Midbrain (tissue), 1 donor: Measurements from ENCODE around the gene POLR2M.

ENCODE experiments used
- DNase-seq: peaks from one replicate; lab custom pipeline; 2025; lab: John Stamatoyannopoulos, UW

Gene POLR2M

DNA sequence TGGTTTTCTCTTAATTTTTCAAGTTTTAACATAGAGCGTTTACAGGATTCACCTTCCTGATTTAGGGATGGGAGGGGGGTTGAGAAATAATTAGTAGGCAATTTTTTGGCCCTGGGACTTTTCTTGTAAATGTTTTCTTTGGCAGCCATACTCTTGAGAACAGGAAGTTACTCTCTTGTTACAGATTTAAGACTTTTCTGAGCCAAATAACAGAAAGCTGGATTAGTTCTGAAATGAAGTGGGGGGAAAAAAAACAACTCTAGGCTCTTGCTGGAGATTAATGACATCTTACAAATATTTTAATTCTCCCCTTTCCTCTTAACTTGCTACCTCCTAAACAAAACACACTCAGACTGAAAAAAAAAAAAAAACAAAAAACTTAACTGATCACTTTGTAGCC is 13.8 kb upstream of the POLR2M start:
- no peak for DNase-seq

DNA sequence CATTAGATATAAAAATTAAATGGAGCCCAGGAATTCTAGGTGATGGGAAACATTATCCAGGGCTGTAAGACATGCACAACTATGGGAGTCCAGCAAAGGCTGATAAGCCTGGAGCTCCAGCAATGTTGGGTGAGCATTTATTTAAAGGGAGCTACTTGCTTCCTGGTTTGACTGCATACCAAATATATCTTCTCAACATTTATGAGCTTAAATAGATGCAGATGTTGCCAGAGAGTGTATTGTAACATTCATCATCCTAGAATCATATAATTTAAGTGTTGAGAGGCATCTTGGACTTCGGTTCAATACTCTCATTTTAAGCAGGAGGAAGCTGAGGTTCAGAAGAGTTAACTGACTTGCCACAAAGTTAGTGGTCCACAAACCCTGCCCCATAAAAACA is 12.2 kb upstream of the POLR2M start:
- no peak for DNase-seq

DNA sequence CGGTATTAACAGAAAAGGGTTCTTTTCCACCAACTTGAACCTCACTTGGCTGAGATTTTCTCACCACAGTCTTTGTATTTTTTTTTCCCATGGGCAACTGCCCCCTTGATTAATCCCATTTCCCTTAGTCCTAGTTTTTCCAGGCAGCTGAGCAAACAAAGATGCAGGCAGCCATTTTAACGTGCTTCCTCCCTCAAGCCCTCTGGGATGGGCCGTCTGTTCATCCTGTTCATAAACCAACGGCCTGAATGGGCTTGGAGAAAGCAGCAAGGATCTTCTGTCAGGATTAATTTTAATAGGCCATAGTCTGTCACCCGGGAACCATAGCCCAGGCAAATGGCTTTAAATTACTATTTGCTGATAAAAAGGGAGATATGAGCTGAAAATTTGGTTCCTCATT is 10.4 kb upstream of the POLR2M start:
- DNase-seq = no peak

DNA sequence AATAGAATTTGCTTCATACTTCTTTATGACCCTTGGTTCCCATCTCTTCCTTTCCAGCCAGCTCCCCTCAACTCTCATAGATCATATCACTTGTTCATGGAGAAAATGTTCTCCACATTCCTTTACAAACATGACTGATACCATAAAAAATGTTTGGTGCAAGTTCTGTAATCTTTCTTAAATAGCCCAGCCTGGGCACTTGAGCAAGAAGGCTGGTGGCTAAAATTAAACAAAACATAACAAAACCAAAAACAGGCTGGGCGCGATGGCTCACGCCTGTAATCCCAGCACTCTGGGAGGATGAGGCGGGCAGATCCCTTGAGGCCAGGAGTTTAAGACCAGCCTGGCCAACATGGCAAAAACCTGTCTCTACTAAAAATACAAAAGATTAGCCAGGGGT is 8.9 kb upstream of the POLR2M start:
- no peak for DNase-seq

DNA sequence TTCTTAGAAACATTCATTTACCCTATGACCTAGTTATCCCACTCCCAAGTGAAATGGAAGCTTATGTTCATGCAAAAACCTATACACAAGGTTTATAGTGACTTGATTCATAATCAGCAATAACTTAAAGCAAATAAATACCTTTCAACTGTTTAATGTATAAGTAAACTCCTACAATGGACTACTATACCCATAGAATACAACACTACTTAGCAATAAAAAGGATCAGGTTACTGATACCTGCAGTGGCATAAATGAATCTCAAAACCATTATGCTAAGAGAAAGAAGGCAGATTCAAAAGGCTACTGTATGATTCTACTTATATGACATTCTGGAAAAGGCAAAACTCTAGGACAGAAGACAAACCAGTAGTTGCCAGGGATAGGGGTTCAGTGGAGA is 8.3 kb upstream of the POLR2M start:
- no peak for DNase-seq

DNA sequence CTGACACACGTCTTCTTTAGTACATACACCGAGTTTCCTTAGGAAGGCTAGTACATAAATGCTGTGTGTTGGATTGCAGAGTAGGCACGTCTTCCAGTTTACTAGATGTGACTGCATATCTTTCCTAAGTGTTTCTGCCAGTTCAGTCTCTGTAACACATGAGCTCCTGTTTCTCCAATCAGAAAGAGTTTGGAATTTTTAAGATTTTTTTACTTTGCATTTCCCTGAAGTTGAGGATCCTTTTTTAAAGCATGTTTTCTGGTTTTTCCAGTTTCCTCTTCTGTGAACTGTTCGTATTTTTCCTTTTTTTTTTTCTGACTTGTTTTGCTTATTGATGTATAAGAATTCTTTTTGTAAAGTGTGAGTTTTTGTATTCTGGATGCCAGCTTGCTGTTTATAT is 7.5 kb upstream of the POLR2M start:
- no peak for DNase-seq

DNA sequence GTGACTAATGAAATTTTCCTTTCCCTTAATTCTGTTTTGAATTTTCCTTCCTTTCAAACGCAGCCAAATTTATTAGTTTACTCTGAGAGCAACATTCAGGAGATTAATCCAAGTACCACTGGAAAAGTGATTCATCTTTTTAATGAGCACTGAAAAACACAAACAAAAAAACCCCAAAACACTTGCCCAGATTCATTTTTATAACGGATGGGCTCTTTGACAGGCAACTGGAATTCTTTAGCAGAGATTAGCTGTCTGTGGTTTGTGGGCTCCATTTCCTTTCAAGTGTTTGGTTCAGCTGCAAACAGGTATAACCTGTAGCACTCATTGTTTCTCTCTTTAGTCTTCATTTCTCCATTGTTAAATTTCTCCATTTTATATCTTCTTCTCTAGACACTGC is 3.1 kb upstream of the POLR2M start:
- DNase-seq = no peak

DNA sequence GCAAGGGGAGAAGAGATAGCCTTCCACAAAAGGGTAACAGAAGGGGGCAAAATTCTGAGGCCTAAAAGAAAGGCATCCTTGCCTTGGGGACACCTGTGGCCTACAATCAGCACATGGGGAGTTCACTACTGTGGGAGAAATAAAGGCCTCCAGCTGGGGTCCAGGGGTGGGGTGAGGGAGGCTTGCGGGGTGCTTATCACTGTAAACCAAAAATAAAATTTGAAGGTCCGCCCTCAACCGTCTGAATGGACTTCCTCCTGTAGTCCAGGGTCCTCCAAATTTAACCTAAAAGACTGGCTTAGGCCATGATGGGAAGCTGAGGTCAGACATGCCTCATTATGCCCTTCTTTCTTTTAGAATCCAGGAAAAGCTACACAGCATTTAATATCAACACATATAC is 2.1 kb upstream of the POLR2M start:
- no peak for DNase-seq

DNA sequence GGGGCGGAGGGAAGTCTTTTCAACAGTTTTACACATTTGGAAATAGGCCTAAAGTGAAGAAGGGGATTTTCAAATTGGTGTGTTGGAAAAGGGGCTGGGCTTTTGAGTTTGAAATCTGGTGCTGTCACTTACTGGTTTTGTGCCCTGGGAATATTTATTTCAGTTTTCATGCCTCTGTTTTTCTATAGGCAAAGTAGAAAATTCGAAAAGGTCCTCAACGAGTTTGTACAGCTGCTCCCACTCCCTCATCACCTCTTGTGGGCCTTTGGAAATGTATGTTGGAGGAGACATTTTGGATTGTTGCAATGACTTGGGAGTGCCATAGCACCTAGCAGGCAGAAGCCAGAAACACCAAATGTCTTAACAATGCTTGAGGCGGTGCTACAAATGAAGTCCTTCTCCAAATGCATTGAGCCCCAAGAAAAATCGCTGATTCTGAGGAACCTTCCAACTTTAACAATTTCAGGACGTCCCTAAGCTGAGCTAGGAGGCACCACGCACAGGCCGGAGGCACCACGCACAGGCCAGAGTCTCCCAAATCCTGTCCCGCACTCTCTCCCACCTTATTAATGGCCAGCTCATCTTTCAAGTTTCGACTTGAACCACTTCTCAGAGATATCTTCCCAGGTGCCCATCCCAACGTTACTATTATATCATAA is 639 bp upstream of the POLR2M start:
- DNase-seq = peak; percentile 48

DNA sequence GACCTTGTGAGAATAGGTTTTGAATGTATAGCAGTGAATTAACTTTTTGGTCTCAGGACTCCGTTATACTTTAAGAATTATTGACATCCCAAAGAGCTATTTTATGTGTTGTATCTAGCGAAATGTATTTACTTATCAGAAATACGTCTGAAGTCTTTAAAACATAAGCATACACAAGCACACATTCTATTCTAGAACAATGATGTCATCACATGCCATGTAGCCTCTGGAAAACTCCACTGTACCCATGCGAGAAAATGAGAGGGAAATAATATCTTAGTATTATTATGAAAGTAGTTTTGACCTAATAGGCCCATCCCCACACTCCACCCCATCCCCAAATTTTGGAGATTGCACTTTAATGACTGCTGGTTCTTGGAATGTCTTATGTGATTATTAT is 1.5 kb downstream of the POLR2M start:
- no peak for DNase-seq

DNA sequence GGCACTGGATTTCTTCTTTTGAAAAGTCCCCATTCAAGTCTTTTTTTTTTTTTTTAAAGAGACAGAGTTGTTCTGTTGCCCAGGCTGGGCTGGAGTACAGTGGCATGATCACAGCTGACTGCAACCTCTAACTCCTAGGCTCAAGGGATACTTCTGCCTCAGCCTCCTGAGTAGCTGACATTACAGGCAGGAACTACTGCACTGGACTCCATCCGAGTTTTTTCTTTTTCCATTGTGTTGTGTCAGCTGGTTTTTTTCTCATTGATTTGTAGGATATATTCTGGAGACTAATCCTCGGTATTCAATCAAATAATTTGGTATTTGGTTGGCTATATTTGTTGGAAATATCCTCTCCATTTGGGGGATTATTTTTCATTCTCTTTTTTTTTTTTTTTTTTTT is 11.8 kb downstream of the POLR2M start:
- no peak for DNase-seq

DNA sequence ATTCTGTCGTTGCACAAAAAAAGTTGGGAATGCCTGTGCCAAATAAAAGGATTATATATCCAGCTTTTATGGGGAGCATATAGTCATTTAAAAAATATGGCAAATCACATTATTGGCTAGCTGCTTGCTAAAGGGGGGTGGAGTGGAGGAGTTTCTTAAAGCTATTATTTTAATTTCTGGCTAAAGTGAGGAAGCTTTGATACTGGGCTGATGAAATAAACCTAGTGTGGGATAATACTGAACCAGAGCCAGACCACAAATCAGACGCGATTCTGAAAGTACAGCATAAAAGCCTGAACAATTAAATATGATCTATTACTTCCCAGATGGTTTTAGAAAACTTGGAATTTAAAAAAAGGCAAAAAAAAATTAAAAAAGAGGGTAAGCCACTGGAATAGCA is 14.4 kb downstream of the POLR2M start:
- DNase-seq = no peak

DNA sequence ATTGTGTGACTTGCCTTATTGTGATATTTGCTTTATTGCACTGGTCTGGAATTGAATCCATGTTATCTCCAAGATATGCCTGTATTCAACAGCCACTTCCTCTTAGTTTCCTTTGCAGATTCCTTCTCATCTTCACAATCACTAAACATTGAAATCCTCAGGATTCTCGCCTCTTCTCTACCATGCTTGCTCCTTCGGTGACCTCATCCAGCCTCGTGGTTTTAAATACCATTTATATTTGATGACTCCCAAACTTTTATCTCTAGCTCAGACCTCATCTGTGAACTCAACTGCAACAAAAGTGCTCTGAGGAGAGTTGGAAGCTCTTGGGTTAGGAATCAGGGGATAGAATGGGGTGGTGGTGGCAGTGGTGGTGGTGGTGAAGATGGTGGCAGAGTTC is 19.9 kb downstream of the POLR2M start:
- no peak for DNase-seq

DNA sequence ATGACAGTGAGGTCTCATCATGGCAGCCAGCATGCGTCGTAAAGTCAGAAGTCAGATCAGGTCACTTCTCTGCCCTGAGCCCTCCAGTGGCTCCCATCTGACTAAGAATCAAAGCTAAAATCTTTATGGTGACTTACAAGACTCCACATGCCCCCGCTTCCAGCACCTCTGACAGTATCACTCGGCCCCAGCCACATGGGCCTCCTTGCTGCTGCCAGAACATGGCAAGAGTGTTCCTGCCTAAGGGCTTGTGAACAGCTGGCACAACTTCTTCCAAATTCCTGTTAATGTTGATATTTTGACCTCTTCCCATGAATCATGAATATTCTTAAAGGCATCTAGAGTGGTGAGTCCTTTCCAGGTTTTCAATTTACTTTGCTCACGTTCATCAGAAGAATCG is 20.5 kb downstream of the POLR2M start:
- no peak for DNase-seq

DNA sequence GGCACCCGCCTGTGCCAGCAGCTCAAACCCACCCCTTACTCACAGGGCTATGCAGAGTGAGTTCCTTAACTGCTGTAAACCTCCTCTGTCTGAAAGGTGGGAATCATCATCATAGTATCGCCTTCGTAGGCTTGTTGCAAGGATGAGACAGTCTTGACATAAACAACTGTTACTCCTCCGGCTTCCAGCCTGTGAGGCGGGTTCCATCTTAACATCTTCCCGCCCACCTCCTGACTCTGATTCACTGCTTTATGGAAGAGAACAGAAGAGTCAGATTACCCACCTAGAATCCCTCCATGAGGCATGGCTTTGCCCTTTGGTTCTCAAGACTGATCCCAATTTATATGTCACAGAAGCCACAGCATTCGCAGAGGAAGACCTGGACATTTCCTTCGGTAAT is 21.9 kb downstream of the POLR2M start:
- no peak for DNase-seq

DNA sequence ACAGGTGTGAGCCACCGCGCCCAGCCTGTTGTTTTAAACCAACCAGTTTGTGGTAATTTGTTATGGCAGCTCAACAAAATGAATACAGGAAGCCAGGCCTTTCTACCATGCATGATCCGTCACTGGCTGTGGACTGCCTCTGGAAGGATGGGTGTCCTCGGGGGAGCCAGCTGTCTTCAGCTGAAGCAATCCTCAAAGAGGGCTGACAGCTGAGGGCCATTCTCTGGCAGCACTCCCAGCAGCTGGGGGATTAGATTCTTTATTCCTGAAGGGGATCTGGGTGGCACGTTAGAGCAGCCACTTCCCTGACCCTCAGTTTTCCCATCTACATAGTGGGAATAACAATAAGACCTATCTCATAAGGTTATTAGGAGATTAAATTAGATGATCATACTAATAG is 24.4 kb downstream of the POLR2M start:
- DNase-seq = no peak

DNA sequence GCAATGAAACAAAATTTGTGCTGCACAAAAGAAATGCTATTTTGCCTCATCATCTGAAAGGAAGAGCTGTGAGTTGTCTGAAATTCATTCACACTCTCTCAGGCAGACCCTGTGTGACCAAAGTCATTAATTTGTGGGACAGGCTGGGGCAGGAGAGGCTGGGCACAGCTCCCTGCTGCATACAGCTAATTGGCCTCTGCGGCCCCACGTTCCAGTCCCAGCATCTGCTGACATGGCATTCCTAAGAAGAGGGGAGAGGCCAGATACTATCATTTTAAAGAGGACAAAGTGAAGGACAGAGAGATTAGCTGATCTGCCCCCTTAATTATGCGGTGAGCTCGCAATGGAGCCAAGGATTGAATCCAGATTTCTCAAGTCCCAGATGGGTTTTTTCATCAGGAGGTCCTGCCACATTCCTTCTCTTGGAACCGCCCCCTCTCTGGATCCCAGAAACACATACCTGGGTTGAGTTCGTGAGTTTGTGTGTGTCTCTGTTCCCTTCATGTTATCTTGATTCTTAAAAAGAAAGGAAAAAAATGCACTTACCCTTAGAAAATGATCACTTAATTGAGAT is 25.1 kb downstream of the POLR2M start:
- no peak for DNase-seq

DNA sequence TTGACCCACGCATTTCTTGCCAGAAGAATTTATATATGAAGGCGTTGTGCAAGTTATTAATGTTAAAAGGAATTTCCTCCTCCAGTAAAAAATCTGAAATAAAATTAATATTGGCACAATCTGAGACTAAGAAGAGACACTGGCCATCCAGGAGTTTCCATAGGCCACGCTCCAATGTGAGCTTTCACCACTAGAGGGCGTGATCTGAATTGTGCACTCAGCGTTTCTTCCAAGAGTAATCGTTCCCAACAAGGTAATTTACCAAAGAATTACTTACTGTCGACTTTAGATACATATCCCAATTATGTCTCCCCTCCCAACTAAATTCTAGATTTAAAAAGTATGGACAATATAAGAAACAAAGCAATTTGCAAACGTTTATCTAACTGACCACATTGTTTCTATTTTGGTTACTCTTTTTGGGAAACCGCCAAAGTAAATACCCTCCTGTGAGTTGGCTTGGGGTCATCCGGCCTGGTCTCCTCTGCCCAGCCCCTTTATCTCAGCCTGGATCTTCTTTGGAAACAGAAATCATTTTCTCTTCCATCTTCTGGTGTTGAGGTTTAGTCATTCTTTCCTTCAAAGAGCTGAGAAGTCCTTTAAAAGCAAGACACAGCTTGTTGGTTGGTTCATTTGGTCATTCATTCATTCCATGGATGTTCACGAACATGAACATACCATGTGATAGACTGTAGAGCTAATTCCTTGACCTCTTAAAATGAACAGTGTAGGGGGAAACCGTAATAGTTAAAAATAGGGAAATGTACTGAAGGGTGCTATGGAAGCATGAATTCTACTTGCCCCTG is 26.2 kb downstream of the POLR2M start:
- peak; percentile 79 for DNase-seq

DNA sequence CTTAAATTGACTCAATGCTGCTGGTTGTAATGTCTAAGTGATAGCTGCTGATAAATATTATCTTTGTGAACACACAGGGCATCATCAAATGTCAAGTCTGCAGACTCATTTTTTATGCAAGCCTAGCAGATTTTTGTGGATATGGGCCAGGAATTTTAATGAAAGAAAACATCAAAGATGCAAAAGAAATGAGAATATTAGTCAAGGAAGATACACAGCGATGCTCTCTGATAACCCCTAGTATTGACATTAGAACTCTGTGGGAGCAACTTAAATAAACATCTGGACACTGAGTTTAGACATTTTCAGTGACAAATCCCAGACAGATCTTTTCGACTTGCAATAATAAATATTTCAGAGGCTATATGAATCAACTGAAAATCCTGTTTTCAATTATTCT is 28.3 kb downstream of the POLR2M start:
- peak; percentile 21 for DNase-seq

DNA sequence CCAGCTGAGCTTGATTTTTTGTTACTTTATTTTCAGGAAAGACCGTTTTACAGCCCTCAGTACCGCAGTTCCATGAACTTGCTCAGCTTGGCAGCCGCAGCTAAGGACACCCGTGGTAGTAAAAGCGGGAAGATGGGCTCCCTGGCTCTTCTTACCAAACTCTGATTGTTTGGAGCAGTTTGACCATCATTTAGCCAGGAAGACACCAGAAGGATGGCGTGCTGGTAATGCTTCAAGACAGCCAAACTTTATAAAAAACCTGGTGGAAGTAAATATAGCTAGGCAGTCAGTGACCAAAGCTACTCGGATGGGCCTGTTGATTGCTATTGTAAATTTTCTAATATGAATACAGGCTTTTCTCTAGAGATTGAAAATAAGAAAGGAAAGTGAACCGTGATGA is 28.9 kb downstream of the POLR2M start:
- peak; percentile 14 for DNase-seq

DNA sequence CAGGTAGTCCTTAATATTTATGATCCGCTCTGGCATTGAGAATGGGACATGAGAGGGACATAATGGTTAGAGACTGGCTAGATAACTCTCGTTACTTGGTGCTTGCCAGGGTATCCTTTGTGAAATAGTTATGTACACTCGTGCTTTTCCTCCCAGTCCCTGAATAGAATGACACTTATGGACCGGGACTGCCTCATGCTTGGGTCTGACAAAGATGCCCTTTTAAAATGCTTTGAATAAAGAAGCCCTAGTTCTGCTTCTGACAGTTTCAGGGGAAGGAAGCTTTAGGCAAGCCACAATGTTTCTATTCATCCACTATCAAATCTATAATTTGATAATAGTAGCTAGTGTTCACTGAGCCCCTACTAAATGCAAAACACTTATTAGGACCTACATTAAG is 29.4 kb downstream of the POLR2M start:
- DNase-seq = peak; percentile 69

DNA sequence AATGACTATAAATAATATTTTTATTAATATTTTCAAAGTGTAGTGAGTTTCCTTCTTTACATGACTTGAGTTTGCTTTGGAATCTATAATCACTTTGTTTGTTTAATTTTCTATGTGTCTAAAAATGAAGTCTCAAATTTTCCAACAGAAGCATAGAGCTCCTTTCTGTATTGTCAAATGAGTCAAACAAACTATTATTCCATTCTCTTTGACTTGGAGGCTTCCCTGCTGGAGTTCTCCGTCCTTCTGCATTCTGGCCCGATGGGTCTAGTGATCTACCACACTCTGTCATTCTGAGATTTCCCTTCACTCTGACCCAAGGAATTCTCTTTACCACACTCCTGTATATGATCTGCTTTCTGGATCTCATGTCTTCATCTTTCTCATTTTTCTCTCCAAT is 30.1 kb downstream of the POLR2M start:
- DNase-seq = peak; percentile 15

DNA sequence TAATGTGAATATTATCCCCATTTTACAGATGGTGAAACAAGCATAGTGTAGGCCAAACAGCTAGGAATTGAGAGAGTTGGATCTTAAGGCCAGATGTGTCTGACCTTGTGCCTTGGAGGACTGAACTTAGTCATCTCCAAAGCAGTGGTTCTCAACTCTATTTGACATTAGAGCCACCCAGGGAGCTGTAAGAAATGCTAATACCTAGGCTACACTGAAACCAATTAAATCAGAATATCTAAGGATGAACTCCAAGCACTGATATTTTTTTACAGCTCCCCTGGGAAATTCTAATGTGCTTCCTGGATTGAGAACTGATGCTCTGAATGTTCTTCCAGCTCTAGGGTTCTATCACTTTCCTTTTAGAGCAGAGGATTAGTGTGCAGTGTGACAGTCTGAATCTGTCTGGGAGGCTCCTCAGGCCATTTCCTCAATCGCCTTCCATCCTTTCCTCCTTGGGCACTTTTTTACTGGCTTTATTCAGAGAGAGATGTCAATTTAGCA is 32.3 kb downstream of the POLR2M start:
- DNase-seq = no peak
